ENCODE results near the gene AGO1. TPM values are rescaled to one million over a fixed set of nuclear protein-coding genes. Genes with fewer than 3 reads are reported as not detected.
"Not testable (repeated sequence)": the region's sequence is repeated elsewhere in the genome, so short reads cannot be mapped to it uniquely, and the experiment has no call there.

The AGO1 gene
- total RNA-seq, 1 experiment from 2014 or later = 7.9 TPM

- H3K4me1 ChIP-seq (replicated peaks) = peaks cover 4% of the 10 kb centered on the region; the same call in 1 of the 2 replicates
- H3K9me3 ChIP-seq (replicated peaks) = no peaks in the 10 kb centered on the region
- H3K36me3 ChIP-seq = no peaks in the 10 kb centered on the region
- DNase-seq (ENCODE audit: low read depth in 1 of 2, low spot score in 2 of 2) = no peak
- H3K27me3 ChIP-seq (replicated peaks) = no peaks in the 10 kb centered on the region
- H3K4me3 ChIP-seq = no peak overlapping the region
- no peak overlapping the region for H3K27ac ChIP-seq
These were observed 1.1 kb upstream of the AGO1 start for GRCh38 chr1:35881850-35882273.

GRCh38 chr1:35882586-35882944 is 444 bp upstream of the AGO1 start:
- Histone ChIP-seq H3K27me3 (replicated peaks) (no peaks in the 10 kb centered on the region), H3K36me3 (no peaks in the 10 kb centered on the region), H3K9me3 (replicated peaks) (no peaks in the 10 kb centered on the region), H3K27ac (no peak overlapping the region), H3K4me1 (replicated peaks) (peaks cover 4% of the 10 kb centered on the region; the same call in 1 of the 2 replicates), H3K4me3 (peak overlapping the region; percentile 84)
- DNase-seq (ENCODE audit: low read depth in 1 of 2, low spot score in 2 of 2) = no peak

- Histone ChIP-seq H3K9me3 (replicated peaks) (no peaks in the 10 kb centered on the region), H3K4me1 (replicated peaks) (peaks cover 4% of the 10 kb centered on the region; the same call in 1 of the 2 replicates), H3K27ac (no peak overlapping the region), H3K27me3 (replicated peaks) (no peaks in the 10 kb centered on the region), H3K36me3 (peaks cover 4% of the 10 kb centered on the region; the same call in 1 of the 2 replicates), H3K4me3 (peak overlapping the region; percentile 84)
- DNase-seq (ENCODE audit: low read depth in 1 of 2, low spot score in 2 of 2) = no peak
These were observed 659 bp downstream of the AGO1 start for GRCh38 chr1:35883635-35884101.

- no peak overlapping the region for H3K27ac ChIP-seq
- no peaks in the 10 kb centered on the region for H3K9me3 ChIP-seq (replicated peaks)
- no peak for DNase-seq (ENCODE audit: low read depth in 1 of 2, low spot score in 2 of 2)
These were observed 1.9 kb downstream of the AGO1 start for GRCh38 chr1:35884934-35885333.

GRCh38 chr1:35885961-35886558 is 3.1 kb downstream of the AGO1 start:
- H3K9me3 ChIP-seq (replicated peaks) = no peaks in the 10 kb centered on the region
- no peak overlapping the region for H3K4me3 ChIP-seq
- H3K36me3 ChIP-seq = peaks cover 7% of the 10 kb centered on the region; the same call in 1 of the 2 replicates
- no peaks in the 10 kb centered on the region for H3K27me3 ChIP-seq (replicated peaks)
- no peak overlapping the region for H3K27ac ChIP-seq
- DNase-seq (ENCODE audit: low read depth in 1 of 2, low spot score in 2 of 2) = no peak
- H3K4me1 ChIP-seq (replicated peaks) = peaks cover 4% of the 10 kb centered on the region; the same call in 1 of the 2 replicates

More at GRCh38 chr1:35884934-35885333, 1.9 kb downstream of the AGO1 start:
- peaks cover 5% of the 10 kb centered on the region; the same call in 1 of the 2 replicates for H3K36me3 ChIP-seq
- peaks cover 4% of the 10 kb centered on the region; the same call in 1 of the 2 replicates for H3K4me1 ChIP-seq (replicated peaks)
- H3K27me3 ChIP-seq (replicated peaks) = no peaks in the 10 kb centered on the region
- H3K4me3 ChIP-seq = no peak overlapping the region

GRCh38 chr1:35886577-35887431 is 3.8 kb downstream of the AGO1 start:
- no peak for DNase-seq (ENCODE audit: low read depth in 1 of 2, low spot score in 2 of 2)

GRCh38 chr1:35887508-35887907 is 4.5 kb downstream of the AGO1 start:
- peaks cover 4% of the 10 kb centered on the region; the same call in 1 of the 2 replicates for H3K4me1 ChIP-seq (replicated peaks)
- no peak overlapping the region for H3K4me3 ChIP-seq
- DNase-seq (ENCODE audit: low read depth in 1 of 2, low spot score in 2 of 2) = no peak
- H3K27me3 ChIP-seq (replicated peaks) = no peaks in the 10 kb centered on the region
- peaks cover 12% of the 10 kb centered on the region for H3K36me3 ChIP-seq
- no peaks in the 10 kb centered on the region for H3K9me3 ChIP-seq (replicated peaks)
- H3K27ac ChIP-seq = no peak overlapping the region

More at GRCh38 chr1:35886577-35887431, 3.8 kb downstream of the AGO1 start:
- Histone ChIP-seq H3K36me3 (peaks cover 8% of the 10 kb centered on the region; the same call in 1 of the 2 replicates), H3K4me1 (replicated peaks) (peaks cover 4% of the 10 kb centered on the region; the same call in 1 of the 2 replicates), H3K9me3 (replicated peaks) (no peaks in the 10 kb centered on the region), H3K27ac (no peak overlapping the region), H3K4me3 (no peak overlapping the region), H3K27me3 (replicated peaks) (no peaks in the 10 kb centered on the region)

- H3K36me3 ChIP-seq = peaks cover 18% of the 10 kb centered on the region
- no peaks in the 10 kb centered on the region for H3K27me3 ChIP-seq (replicated peaks)
- H3K4me3 ChIP-seq = no peak overlapping the region
- no peak for DNase-seq (ENCODE audit: low read depth in 1 of 2, low spot score in 2 of 2)
- no peaks in the 10 kb centered on the region for H3K4me1 ChIP-seq (replicated peaks)
- H3K9me3 ChIP-seq (replicated peaks) = no peaks in the 10 kb centered on the region
- H3K27ac ChIP-seq = no peak overlapping the region
These were observed 5.2 kb downstream of the AGO1 start for GRCh38 chr1:35888255-35888654.

- not testable (repeated sequence) for H3K4me3 ChIP-seq; H3K27me3 ChIP-seq (replicated peaks); DNase-seq (ENCODE audit: low read depth in 1 of 2, low spot score in 2 of 2); H3K4me1 ChIP-seq (replicated peaks); H3K27ac ChIP-seq; H3K9me3 ChIP-seq (replicated peaks)
- peaks cover 18% of the 10 kb centered on the region for H3K36me3 ChIP-seq
These were observed 6.0 kb downstream of the AGO1 start for GRCh38 chr1:35888981-35889380.

GRCh38 chr1:35893051-35893879 is 10.3 kb downstream of the AGO1 start:
- Histone ChIP-seq H3K27me3 (replicated peaks) (no peaks in the 10 kb centered on the region), H3K4me3 (no peak overlapping the region), H3K27ac (no peak overlapping the region), H3K4me1 (replicated peaks) (peaks cover 4% of the 10 kb centered on the region; the same call in 1 of the 2 replicates), H3K36me3 (peaks cover 22% of the 10 kb centered on the region), H3K9me3 (replicated peaks) (no peaks in the 10 kb centered on the region)
- DNase-seq (ENCODE audit: low read depth in 1 of 2, low spot score in 2 of 2) = no peak

GRCh38 chr1:35894183-35894582 is 11.2 kb downstream of the AGO1 start:
- no peak overlapping the region for H3K4me3 ChIP-seq
- H3K36me3 ChIP-seq = peaks cover 17% of the 10 kb centered on the region
- H3K27me3 ChIP-seq (replicated peaks) = no peaks in the 10 kb centered on the region
- no peak for DNase-seq (ENCODE audit: low read depth in 1 of 2, low spot score in 2 of 2)
- H3K9me3 ChIP-seq (replicated peaks) = no peaks in the 10 kb centered on the region
- H3K4me1 ChIP-seq (replicated peaks) = peaks cover 4% of the 10 kb centered on the region; the same call in 1 of the 2 replicates
- H3K27ac ChIP-seq = no peak overlapping the region

GRCh38 chr1:35894656-35895055 is 11.6 kb downstream of the AGO1 start:
- no peak overlapping the region for H3K4me3 ChIP-seq
- no peaks in the 10 kb centered on the region for H3K27me3 ChIP-seq (replicated peaks)
- H3K27ac ChIP-seq = no peak overlapping the region
- no peak for DNase-seq (ENCODE audit: low read depth in 1 of 2, low spot score in 2 of 2)
- H3K36me3 ChIP-seq = peaks cover 17% of the 10 kb centered on the region
- H3K4me1 ChIP-seq (replicated peaks) = peaks cover 4% of the 10 kb centered on the region; the same call in 1 of the 2 replicates
- no peaks in the 10 kb centered on the region for H3K9me3 ChIP-seq (replicated peaks)

GRCh38 chr1:35899941-35900340 is 16.9 kb downstream of the AGO1 start:
- no peak for DNase-seq (ENCODE audit: low read depth in 1 of 2, low spot score in 2 of 2)
- H3K27ac ChIP-seq = no peak overlapping the region
- H3K4me1 ChIP-seq (replicated peaks) = no peaks in the 10 kb centered on the region
- no peaks in the 10 kb centered on the region for H3K9me3 ChIP-seq (replicated peaks)
- H3K27me3 ChIP-seq (replicated peaks) = no peaks in the 10 kb centered on the region
- no peak overlapping the region for H3K4me3 ChIP-seq
- H3K36me3 ChIP-seq = peaks cover 9% of the 10 kb centered on the region; the same call in 1 of the 2 replicates
